T follicular helper cell (primary cell): ENCODE results near the gene ARHGAP26.
"Not testable (repeated sequence)": the region's sequence is repeated elsewhere in the genome, so short reads cannot be mapped to it uniquely, and the experiment has no call there.

ENCODE experiments used
- DNase-seq: peaks from one replicate; pipeline ENCODE4 v3.0.0-alpha.2; 2020; ENCODE audit warnings: low read depth

The ARHGAP26 gene

DNA sequence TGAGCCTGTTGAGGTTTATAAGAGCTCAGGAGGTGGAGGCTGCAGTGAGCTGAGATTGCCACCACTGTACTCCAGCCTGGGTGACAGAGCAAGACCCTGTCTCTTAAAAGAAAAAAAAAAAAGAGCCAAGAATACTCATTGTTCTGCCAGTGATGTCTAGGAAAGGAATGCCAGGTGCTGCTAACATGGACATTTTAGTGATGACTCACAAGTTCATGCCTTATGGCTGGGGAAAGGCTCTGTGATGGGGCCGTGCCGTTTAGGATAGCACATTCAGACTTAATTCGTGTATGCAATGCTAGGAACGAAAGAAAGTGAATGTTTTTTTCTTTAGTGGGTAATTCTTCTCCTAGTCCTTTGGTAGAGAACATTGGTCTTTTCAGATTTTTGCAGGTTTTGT, 134.2 kb downstream of the ARHGAP26 start:
- no peak for DNase-seq

- DNase-seq, result no peak
Measured at GRCh38 chr5:142905348-142905747, 135.2 kb downstream of the ARHGAP26 start.

DNA sequence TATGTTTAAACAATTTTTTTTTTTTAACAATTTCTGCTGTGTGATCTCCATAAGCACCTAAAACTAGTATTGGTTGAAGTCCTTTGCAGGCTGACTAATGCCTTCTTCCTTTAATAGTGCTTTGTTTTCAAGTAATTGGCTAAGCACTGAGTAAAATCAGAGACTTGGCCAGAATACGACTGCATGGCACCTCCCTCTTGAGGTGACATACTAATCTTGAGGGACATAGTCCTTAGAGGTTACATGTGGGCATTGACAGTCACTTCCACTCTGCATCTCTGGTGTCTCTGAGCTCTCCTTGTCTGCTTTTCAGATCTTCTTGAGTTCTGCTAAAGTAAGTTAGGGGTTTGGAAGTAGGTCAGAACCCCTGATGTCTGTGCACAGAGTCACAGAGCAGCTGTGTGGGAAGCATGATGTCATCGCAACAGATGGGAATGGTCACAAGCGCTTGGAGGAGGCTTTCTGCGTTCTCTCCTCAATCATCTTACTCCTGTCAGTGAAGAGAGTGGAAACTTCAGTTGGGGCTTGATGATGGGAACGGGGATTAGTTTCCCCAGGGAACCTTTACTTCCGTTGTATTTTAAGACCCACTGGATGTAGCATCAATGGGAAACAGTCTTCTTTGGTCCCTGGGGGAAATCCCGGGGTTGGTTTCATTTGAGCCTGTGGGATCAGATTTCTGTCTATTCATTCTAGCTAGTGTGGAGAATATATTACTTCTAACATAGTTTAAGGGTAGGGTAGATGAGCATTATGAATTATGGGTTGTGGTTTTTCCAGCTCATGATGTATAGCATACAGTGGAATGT, 136.9 kb downstream of the ARHGAP26 start:
- DNase-seq, result no peak

GRCh38 chr5:142908659-142909058, 138.5 kb downstream of the ARHGAP26 start:
- DNase-seq, result no peak

DNA sequence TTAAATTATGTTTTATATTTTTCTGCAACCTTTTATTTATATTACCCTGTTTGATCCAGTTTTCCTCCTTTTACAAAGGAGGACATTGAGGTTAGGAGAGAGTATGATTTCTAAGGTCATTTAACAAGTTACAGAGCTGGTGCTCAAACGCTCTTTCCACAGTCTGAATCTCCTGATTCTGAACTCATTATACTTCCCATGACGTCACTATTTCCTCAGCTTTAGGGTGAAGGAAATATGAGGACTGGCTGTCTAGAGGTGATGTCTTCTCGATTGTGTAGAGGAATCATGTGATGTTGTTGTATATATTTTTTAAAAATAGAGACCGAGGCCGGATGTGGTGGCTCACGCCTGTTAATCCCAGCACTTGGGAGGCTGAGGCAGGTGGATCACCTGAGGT, 140.0 kb downstream of the ARHGAP26 start:
- no peak for DNase-seq

GRCh38 chr5:142911170-142911569, 141.0 kb downstream of the ARHGAP26 start:
- no peak for DNase-seq

DNA sequence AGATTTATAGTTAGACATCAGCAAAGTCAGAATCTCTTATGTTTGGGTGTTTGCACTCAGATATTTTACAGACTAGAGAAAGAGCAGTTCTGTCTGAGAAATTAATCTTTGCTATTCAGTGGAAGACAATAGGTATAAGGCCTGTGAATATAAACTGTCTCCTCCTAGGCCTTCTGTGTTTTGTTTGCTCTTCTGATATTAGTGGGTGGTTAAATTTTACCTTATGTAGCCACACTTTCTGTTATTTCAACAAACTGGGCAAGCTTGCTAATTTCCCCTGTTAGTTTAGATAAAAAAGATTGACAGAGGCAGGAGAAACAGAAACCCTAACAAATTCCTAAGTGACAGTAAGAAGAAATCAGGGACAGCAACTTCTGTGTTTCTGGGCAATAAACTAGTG, 141.6 kb downstream of the ARHGAP26 start:
- DNase-seq, result no peak

GRCh38 chr5:142913728-142914338, 143.7 kb downstream of the ARHGAP26 start:
- no peak for DNase-seq

- DNase-seq, result no peak
Measured at GRCh38 chr5:142915038-142915437, 144.9 kb downstream of the ARHGAP26 start.

GRCh38 chr5:142915813-142916424, 145.7 kb downstream of the ARHGAP26 start:
- DNase-seq, result no peak

DNA sequence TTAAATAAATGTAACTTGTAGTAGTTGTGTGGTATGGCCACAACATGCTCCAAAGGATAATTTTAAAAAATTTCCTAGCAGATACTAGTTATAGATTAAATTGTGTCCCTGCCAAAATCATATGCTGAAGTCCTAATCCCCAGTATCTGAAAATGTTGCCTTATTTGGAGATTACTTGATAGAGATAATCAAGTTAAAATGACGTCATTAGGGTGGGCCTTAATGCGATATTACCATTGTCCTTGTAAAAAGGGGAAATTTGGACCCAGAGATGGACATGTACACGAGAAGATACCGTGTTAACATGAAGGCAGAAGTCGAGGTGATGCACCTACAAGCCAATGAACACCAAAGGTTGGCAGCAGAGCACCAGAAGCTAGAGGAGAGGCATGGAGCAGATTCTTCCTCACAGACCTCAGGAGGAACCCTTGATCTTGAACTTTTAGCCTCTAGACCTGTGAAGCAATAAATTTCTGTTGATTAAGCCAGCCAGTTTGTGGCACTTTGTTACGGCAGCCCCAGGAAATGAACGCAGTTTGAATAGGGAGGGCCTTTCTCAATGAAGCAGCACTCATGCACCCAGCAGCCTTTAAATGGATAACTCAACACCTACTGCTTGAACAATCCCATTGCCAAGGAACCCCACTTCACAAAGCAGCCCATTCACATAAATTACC, 148.9 kb downstream of the ARHGAP26 start:
- no peak for DNase-seq

- DNase-seq, result no peak
Measured at GRCh38 chr5:142920849-142921612, 150.9 kb downstream of the ARHGAP26 start.

DNA sequence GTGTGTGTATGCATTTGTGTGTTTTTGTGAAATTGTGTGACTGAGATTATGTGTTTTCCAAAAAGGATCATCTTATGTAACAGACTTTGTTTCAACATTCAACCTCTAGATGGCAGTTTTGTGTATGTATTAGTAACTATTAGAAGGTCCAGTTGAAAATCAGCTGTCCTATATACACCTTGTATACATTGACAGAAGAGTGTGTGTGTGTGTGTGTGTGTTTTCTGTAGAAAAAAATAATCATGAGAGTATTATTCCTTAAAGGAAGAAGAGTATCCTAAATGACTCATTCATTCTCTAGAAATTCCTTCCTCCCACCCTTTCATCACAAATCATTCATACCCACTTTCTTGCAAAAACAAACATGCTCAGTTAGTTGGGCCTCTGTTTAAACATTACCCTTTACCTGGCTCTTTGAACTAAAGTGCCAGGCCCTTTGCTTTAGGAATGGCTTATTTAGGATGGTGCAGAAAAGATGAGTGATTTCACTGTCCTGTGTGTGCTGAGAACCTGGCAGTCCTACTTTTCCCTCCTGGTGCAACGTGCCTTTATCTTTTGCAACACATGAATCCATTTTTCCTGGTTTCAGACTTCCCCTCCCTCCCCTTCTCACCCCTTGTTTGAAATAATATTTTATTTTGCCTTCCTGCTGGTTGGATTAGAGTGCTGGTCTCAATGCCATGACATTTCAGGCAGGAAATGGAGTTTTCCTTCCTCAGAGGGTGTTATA, 152.2 kb downstream of the ARHGAP26 start:
- DNase-seq, result no peak

- DNase-seq, result no peak
Measured at GRCh38 chr5:142924135-142924883, 154.1 kb downstream of the ARHGAP26 start.

GRCh38 chr5:142925795-142926194, 155.6 kb downstream of the ARHGAP26 start:
- DNase-seq, result no peak

- DNase-seq, result no peak
Measured at GRCh38 chr5:142926549-142926948, 156.4 kb downstream of the ARHGAP26 start.

DNA sequence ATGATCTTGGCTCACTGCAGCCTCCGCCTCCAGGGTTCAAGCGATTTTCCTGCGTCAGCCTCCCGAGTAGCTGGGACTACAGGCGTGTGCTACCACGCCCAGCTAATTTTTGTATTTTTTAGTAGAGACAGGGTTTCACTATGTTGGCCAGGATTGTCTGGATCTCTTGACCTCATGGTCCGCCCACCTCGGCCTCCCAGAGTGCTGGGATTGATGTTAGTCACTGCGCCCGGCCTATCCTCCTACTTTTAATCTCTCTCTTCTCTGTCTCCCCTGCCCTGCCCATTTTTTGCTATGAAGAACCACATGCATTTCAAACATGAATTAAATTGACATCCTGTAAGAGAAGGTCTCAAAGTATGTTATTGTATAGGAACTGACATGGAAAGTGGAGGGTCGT, 158.8 kb downstream of the ARHGAP26 start:
- DNase-seq, result not testable (repeated sequence)

- no peak for DNase-seq
Measured at GRCh38 chr5:142929587-142929986, 159.4 kb downstream of the ARHGAP26 start.

DNA sequence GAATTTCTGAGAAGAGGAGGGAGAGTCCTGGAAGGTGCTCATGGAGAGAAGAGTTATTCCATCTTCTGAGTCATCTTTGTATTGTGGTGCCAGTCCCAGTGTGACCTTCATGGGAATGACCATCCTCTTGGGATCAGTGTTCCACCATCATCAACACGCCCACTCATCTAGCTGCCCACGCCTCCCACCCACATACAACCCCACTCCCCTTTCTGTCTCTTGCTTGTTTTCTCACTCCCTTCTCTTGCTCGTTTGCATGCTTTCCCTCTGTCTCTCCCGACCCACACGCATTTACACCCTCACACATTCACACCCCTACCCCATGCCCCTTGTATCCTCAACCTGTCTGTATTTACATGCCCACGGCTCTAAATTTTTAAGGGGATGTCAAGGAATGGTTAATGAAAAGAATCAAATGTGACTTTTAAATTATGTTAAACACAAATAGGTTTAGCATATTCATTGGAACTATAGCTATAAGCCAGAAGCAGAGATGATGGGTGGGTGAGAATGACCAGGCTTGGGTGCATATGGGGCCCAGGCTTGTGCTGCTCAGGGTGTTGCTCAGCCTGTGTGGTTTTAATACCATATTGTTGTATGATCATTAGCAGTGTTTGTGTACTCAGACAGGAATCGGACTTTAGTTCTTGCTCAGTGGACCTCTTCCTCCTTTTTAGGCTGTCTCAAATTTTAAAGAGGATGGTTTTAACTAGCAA, 160.4 kb downstream of the ARHGAP26 start:
- no peak for DNase-seq
